ENCODE results near the gene HSPB2. TPM values are rescaled to one million over a fixed set of nuclear protein-coding genes. Genes with fewer than 3 reads are reported as not detected.
A peak's percentile ranks its signal among the peaks of the same experiment; 100 is the strongest.
"Not testable (repeated sequence)": the region's sequence is repeated elsewhere in the genome, so short reads cannot be mapped to it uniquely, and the experiment has no call there.

HSPB2 gene
- total RNA-seq, 1 donor: 0.43 TPM

DNA sequence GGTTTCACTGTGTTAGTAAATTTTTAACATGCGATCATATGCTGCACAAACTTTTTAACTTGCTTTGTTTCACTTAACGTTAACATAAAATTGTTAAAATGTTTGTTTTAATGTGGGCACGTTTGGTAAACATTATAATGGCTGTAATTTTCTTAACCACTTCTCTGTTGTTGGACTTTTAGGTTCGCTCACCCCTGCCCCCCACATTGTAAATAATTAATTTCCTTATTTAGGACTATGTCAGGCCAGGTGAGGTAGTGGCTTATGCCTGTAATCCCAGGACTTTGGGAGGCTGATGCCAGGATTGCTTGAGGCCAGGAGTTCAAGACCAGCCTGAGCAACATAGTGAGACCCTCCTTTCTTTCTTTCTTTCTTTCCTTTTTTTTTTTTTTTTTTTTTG is 17.9 kb downstream of the HSPB2 start:
- TF ChIP-seq, protein P1, sequence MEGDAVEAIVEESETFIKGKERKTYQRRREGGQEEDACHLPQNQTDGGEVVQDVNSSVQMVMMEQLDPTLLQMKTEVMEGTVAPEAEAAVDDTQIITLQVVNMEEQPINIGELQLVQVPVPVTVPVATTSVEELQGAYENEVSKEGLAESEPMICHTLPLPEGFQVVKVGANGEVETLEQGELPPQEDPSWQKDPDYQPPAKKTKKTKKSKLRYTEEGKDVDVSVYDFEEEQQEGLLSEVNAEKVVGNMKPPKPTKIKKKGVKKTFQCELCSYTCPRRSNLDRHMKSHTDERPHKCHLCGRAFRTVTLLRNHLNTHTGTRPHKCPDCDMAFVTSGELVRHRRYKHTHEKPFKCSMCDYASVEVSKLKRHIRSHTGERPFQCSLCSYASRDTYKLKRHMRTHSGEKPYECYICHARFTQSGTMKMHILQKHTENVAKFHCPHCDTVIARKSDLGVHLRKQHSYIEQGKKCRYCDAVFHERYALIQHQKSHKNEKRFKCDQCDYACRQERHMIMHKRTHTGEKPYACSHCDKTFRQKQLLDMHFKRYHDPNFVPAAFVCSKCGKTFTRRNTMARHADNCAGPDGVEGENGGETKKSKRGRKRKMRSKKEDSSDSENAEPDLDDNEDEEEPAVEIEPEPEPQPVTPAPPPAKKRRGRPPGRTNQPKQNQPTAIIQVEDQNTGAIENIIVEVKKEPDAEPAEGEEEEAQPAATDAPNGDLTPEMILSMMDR (IDR thresholded peaks at IDR 0.05; ENCODE audit: insufficient read depth, low read depth, low read length): no peak
- no peak overlapping the region for H3K4me3 ChIP-seq (ENCODE audit: low read depth, low read length)
- DNase-seq (ENCODE audit: low read depth): no peak

GRCh38 chr11:111932611-111932950 is 20.0 kb downstream of the HSPB2 start:
- no peak overlapping the region for H3K4me3 ChIP-seq (ENCODE audit: low read depth, low read length)
- DNase-seq (ENCODE audit: low read depth): no peak
- TF ChIP-seq, protein P1 (IDR thresholded peaks at IDR 0.05; ENCODE audit: insufficient read depth, low read depth, low read length): no peak

DNA sequence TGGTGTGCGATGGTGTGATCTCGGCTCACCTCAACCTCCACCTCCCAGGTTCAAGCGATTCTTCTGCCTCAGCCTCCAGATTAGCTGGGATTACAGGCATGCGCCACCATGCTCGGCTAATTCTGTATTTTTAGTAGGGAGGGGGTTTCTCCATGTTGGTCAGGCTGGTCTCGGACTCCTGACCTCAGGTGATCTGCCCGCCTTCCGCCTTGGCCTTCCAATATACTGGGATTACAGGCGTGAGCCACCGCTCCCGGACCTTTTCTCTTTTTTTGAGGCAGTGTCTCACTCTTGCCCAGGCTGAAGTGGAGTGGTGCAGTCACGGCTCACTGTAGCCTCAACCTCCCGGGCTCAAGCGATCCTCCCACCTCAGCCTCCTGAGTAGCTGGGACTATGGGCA is 20.6 kb downstream of the HSPB2 start:
- H3K4me3 ChIP-seq (ENCODE audit: low read depth, low read length); DNase-seq (ENCODE audit: low read depth): not testable (repeated sequence)

DNA sequence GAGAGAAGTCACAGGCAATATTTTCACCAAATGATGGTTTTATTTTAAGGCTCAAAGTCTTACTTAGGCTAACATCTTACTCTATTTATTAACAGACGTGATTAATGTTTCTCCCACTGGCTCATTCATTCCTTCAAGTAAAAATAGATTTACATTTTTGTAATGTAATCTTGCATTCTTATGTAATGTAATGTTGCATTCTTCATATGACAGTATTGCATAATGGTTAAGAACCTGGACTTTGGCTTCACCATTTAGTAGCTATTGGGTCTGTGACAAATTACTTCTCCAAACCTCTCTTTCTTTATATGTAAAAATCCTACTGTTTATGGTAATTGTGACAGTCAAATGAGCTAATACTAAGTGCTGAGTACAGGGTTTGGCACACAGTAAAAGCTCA is 21.3 kb downstream of the HSPB2 start:
- TF ChIP-seq, protein P1 (IDR thresholded peaks at IDR 0.05; ENCODE audit: insufficient read depth, low read depth, low read length): no peak
- DNase-seq (ENCODE audit: low read depth): peak; percentile 6
- H3K4me3 ChIP-seq (ENCODE audit: low read depth, low read length): no peak overlapping the region

DNA sequence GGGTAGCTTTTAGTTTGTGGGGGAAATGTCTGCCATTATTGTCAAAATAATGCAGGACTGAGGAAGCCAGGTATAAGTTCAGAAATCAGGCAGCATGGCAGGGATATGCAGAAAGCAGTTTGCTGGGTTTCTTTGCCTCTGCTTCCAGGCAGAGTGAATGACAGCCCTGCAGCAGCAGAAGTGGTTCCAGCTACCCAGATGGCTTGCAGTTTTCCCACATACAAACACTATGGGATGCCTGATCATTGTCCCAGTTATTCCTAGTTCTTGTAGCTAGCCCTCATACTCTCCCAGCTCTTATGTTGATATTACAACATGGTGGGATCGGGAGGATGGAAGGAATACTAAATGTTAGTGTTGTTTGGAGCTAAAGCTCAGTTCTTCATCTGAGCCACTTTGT is 21.8 kb downstream of the HSPB2 start:
- TF ChIP-seq, protein P1 (IDR thresholded peaks at IDR 0.05; ENCODE audit: insufficient read depth, low read depth, low read length): no peak
- no peak for DNase-seq (ENCODE audit: low read depth)

DNA sequence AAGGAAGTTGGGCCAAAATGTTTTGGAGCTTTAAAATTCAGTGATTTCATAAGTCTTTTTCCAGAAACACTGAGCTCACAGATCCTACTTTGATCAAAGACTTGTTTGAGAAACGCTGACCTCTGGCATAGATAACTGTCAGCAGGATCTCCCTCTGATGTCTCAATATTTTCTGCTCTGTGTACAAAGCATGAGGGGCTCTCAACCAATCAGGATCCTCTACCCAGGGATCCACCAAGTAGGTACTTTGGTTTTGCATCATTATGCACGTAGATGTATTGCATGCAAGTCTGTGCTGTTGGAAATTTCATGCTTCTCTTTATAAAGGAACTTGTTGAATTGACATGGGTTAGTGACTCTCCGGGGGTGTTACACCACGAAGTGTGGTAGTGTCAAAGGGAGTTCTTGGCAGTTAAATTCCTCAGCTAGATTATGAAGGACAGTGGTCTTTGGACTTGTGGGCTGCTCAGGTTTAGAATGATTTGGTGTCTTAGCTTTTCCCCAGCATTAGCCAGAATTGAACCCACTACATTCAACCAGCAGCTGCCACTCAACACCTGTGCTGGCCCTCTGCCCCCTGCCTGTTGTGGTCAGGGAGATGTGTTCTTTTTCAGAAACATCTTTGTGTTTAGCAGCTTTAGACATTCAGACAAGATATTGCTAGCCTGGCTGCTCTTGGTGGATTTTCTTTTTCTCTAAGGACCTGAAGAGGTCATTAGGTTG is 22.9 kb downstream of the HSPB2 start:
- TF ChIP-seq, protein P1 (IDR thresholded peaks at IDR 0.05; ENCODE audit: insufficient read depth, low read depth, low read length): no peak
- H3K4me3 ChIP-seq (ENCODE audit: low read depth, low read length): no peak overlapping the region
- peak; percentile 76 for DNase-seq (ENCODE audit: low read depth)

More for the DNA sequence above, 21.8 kb downstream of the HSPB2 start:
- H3K4me3 ChIP-seq (ENCODE audit: low read depth, low read length): no peak overlapping the region

GRCh38 chr11:111936040-111936540 is 23.6 kb downstream of the HSPB2 start:
- TF ChIP-seq, protein P1 (IDR thresholded peaks at IDR 0.05; ENCODE audit: insufficient read depth, low read depth, low read length): no peak
- peak; percentile 7 for DNase-seq (ENCODE audit: low read depth)
- peak overlapping the region; percentile 61 for H3K4me3 ChIP-seq (ENCODE audit: low read depth, low read length)
